ENCODE data around the gene TBC1D22A.

GRCh38 chr22:46723882-46724281 lies 38.6 kb upstream of the TBC1D22A start:
- no peak for TF ChIP-seq RAD21 (IDR thresholded peaks at IDR 0.05; ENCODE audit: low read depth)
- TF ChIP-seq CEBPB (IDR thresholded peaks at IDR 0.05; ENCODE audit: low read depth), result no peak
- TF ChIP-seq EZH2 (IDR thresholded peaks at IDR 0.05), result no peak
- no peak for TF ChIP-seq SP1 (IDR thresholded peaks at IDR 0.05; ENCODE audit: low read depth)
- TF ChIP-seq CTCF (IDR thresholded peaks at IDR 0.05 in 2 of 3, conservative IDR thresholded peaks at IDR 0.05 in 1 of 3; ENCODE audit: borderline replicate concordance in 1 of 3, insufficient read depth in 1 of 3, low read depth in 2 of 3, low read length in 2 of 3), result no peak
- no peak for TF ChIP-seq JUND (IDR thresholded peaks at IDR 0.05)
- no peak for TF ChIP-seq ZBTB33 (IDR thresholded peaks at IDR 0.05; ENCODE audit: extremely low read depth, insufficient replicate concordance, low read length)
- no peak for TF ChIP-seq ELF1 (IDR thresholded peaks at IDR 0.05; ENCODE audit: borderline replicate concordance, low read depth)
- TF ChIP-seq SIN3A (IDR thresholded peaks at IDR 0.05; ENCODE audit: low read depth), result no peak
- no peak for TF ChIP-seq CBX3 (IDR thresholded peaks at IDR 0.05; ENCODE audit: low read depth)
- no peak for TF ChIP-seq SRF (IDR thresholded peaks at IDR 0.05; ENCODE audit: low read depth)
